Vagina (tissue), 2 donors: Measurements from ENCODE around the gene FAP.

Source experiments
- CTCF ChIP-seq, 3 experiments: fragments of 450-650 bp in 2 of 3; fragments of 200-600 bp in 1 of 3; sonication (generic) in 1 of 3; IDR thresholded peaks; one replicate each; pipeline ENCODE4 v1.5.1; 2017 to 2019; ENCODE audit warnings: antibody characterized with exemption in 3 of 3, mild to moderate bottlenecking in 2 of 3, moderate library complexity in 2 of 3
- POLR2A ChIP-seq, 2 donors: fragments of 450-650 bp; IDR thresholded peaks; one replicate each; pipeline ENCODE4 v1.6.1; 2017; ENCODE audit warnings: antibody characterized with exemption in 2 of 2, mild to moderate bottlenecking in 2 of 2, moderate library complexity in 2 of 2
- POLR2AphosphoS5 ChIP-seq, 2 donors: sonication (generic); formaldehyde crosslinking; IDR thresholded peaks; one replicate each; pipeline ENCODE4 v1.9.0; 2017; ENCODE audit warnings: antibody characterized with exemption in 2 of 2, mild to moderate bottlenecking in 2 of 2, low read depth in 1 of 2; ENCODE audit not compliant: insufficient read depth in 1 of 2

- no peak for TF ChIP-seq CTCF (IDR thresholded peaks at IDR 0.05)
- TF ChIP-seq POLR2A (IDR thresholded peaks at IDR 0.05): no peak
- TF ChIP-seq POLR2AphosphoS5 (IDR thresholded peaks at IDR 0.05; ENCODE audit: insufficient read depth in 1 of 2, low read depth in 1 of 2): no peak
Measured at GRCh38 chr2:162277381-162277780, 34.1 kb upstream of the FAP start.
